Measurements from ENCODE around the gene MAN1C1.
"Not testable (repeated sequence)": the region's sequence is repeated elsewhere in the genome, so short reads cannot be mapped to it uniquely, and the experiment has no call there.

MAN1C1 gene

GRCh38 chr1:25583519-25584370 is 32.8 kb upstream of the MAN1C1 start:
- no peak for FAIRE-seq

- no peak for FAIRE-seq
Observed at GRCh38 chr1:25586181-25586588, 30.4 kb upstream of the MAN1C1 start.

GRCh38 chr1:25587290-25587689 is 29.3 kb upstream of the MAN1C1 start:
- FAIRE-seq: no peak

- not testable (repeated sequence) for FAIRE-seq
Observed at GRCh38 chr1:25588224-25588623, 28.4 kb upstream of the MAN1C1 start.

GRCh38 chr1:25588786-25589185 is 27.8 kb upstream of the MAN1C1 start:
- FAIRE-seq: not testable (repeated sequence)

GRCh38 chr1:25590096-25590824 is 26.3 kb upstream of the MAN1C1 start:
- no peak for FAIRE-seq

GRCh38 chr1:25593861-25594260 is 22.7 kb upstream of the MAN1C1 start:
- no peak for FAIRE-seq

- FAIRE-seq: no peak
Observed at GRCh38 chr1:25594971-25595370, 21.6 kb upstream of the MAN1C1 start.

- FAIRE-seq: not testable (repeated sequence)
Observed at GRCh38 chr1:25596641-25597040, 19.9 kb upstream of the MAN1C1 start.

GRCh38 chr1:25598879-25599278 is 17.7 kb upstream of the MAN1C1 start:
- no peak for FAIRE-seq

- FAIRE-seq: no peak
Observed at GRCh38 chr1:25599969-25600610, 16.5 kb upstream of the MAN1C1 start.

GRCh38 chr1:25600971-25601699 is 15.5 kb upstream of the MAN1C1 start:
- not testable (repeated sequence) for FAIRE-seq

- FAIRE-seq: not testable (repeated sequence)
Observed at GRCh38 chr1:25603779-25604538, 12.6 kb upstream of the MAN1C1 start.

GRCh38 chr1:25607123-25607522 is 9.5 kb upstream of the MAN1C1 start:
- FAIRE-seq: no peak

GRCh38 chr1:25608488-25609178 is 8.0 kb upstream of the MAN1C1 start:
- FAIRE-seq: peak; percentile 81

GRCh38 chr1:25609921-25610320 is 6.7 kb upstream of the MAN1C1 start:
- no peak for FAIRE-seq

- no peak for FAIRE-seq
Observed at GRCh38 chr1:25610822-25611630, 5.6 kb upstream of the MAN1C1 start.

GRCh38 chr1:25611843-25612242 is 4.7 kb upstream of the MAN1C1 start:
- FAIRE-seq: no peak

GRCh38 chr1:25612421-25612820 is 4.2 kb upstream of the MAN1C1 start:
- no peak for FAIRE-seq

GRCh38 chr1:25613091-25613490 is 3.5 kb upstream of the MAN1C1 start:
- no peak for FAIRE-seq
